ENCODE measurements around the gene TMSB10. TPM values are rescaled to one million over a fixed set of nuclear protein-coding genes. Genes with fewer than 3 reads are reported as not detected.

TMSB10 gene
- total RNA-seq, 1 donor: 3,633 TPM

DNA sequence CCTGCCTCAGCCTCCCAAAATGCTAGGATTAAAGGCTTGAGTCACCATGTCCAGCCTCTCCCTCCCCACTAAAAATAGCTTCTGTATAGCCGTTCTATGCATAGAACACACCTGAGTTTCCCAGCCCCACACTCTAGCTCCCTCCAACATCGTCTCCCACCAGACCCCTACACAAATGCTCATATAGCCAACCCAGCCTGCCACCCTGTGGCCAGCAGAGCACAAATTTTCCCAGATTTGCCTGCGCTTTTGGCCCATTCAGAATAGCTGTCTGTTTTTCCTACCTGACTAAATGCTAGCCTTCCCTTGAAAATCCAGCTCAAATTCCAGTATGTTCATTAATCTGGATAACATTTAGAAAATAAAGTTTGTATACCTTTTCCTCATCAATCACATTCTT, 47.3 kb upstream of the TMSB10 start:
- H3K27ac ChIP-seq (ENCODE audit: low read depth, low read length): no peak overlapping the region
- H4K20me1 ChIP-seq (ENCODE audit: insufficient read depth, low read length): no peaks in the 10 kb centered on the region
- H3K27me3 ChIP-seq (ENCODE audit: insufficient read depth, low read length): no peaks in the 10 kb centered on the region
- TF ChIP-seq, protein P1, sequence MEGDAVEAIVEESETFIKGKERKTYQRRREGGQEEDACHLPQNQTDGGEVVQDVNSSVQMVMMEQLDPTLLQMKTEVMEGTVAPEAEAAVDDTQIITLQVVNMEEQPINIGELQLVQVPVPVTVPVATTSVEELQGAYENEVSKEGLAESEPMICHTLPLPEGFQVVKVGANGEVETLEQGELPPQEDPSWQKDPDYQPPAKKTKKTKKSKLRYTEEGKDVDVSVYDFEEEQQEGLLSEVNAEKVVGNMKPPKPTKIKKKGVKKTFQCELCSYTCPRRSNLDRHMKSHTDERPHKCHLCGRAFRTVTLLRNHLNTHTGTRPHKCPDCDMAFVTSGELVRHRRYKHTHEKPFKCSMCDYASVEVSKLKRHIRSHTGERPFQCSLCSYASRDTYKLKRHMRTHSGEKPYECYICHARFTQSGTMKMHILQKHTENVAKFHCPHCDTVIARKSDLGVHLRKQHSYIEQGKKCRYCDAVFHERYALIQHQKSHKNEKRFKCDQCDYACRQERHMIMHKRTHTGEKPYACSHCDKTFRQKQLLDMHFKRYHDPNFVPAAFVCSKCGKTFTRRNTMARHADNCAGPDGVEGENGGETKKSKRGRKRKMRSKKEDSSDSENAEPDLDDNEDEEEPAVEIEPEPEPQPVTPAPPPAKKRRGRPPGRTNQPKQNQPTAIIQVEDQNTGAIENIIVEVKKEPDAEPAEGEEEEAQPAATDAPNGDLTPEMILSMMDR (IDR thresholded peaks at IDR 0.05; ENCODE audit: extremely low read depth, low read depth, low read length): peak; percentile 30
- H3K4me1 ChIP-seq (ENCODE audit: insufficient read depth, low read length): no peaks in the 10 kb centered on the region
- no peaks in the 10 kb centered on the region for H3K9me3 ChIP-seq (ENCODE audit: low read depth, low read length)
- H3K4me2 ChIP-seq (ENCODE audit: insufficient read depth, low read length): no peak overlapping the region
- no peak for DNase-seq (ENCODE audit: insufficient read length, low spot score, missing footprints)
- H2AFZ ChIP-seq (ENCODE audit: low read length): no peak overlapping the region
- H3K36me3 ChIP-seq (ENCODE audit: insufficient read depth, low read length): no peaks in the 10 kb centered on the region
- no peaks in the 10 kb centered on the region for H3K79me2 ChIP-seq (ENCODE audit: insufficient read depth, low read length)
- H3K4me3 ChIP-seq (ENCODE audit: insufficient read depth, low read length): no peak overlapping the region

DNA sequence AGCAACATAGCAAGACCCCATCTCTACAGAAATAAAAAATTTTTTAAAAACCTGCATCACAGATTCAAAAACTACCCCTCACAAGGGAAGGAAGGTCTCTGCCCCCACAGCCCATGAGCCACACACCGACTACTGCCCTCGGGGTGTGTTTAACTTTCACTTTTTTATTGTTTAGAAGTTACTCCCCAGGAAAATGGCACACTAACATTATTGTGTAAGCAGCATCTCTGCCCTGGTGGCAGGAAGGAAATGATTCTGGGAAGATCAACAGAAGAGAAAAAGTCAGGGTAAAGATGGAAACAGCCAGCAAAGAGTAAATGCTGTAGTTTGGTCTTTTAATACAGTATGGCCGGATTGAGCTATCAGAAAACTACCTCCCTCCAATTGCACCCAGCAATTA, 46.5 kb upstream of the TMSB10 start:
- no peak overlapping the region for H3K4me3 ChIP-seq (ENCODE audit: insufficient read depth, low read length)
- no peaks in the 10 kb centered on the region for H3K27me3 ChIP-seq (ENCODE audit: insufficient read depth, low read length)
- no peaks in the 10 kb centered on the region for H3K4me1 ChIP-seq (ENCODE audit: insufficient read depth, low read length)
- H3K4me2 ChIP-seq (ENCODE audit: insufficient read depth, low read length): no peak overlapping the region
- H2AFZ ChIP-seq (ENCODE audit: low read length): no peak overlapping the region
- H3K36me3 ChIP-seq (ENCODE audit: insufficient read depth, low read length): no peaks in the 10 kb centered on the region
- no peak overlapping the region for H3K27ac ChIP-seq (ENCODE audit: low read depth, low read length)
- no peaks in the 10 kb centered on the region for H3K9me3 ChIP-seq (ENCODE audit: low read depth, low read length)
- TF ChIP-seq, protein P1 (IDR thresholded peaks at IDR 0.05; ENCODE audit: extremely low read depth, low read depth, low read length): no peak
- H3K79me2 ChIP-seq (ENCODE audit: insufficient read depth, low read length): no peaks in the 10 kb centered on the region
- H4K20me1 ChIP-seq (ENCODE audit: insufficient read depth, low read length): no peaks in the 10 kb centered on the region
- no peak for DNase-seq (ENCODE audit: insufficient read length, low spot score, missing footprints)

DNA sequence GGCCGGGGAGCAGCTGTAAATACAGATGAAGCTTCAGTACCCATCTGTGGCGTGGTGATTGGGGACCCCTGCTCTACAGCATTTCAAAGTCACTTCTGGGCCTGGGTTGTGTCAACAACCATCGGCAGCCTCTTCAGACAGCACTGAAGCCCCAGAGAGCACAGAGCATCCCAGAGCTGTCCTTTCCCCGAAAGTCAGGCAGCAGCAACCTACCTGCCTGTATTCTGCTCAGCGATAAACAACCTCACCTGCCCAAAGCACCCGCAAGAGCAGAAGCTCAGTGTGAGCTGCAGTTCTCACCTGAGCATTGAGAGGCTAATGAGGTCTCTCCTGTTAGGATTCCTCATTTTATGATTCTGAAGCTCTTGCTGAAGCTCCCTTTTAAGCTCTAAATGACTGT, 43.9 kb upstream of the TMSB10 start:
- DNase-seq (ENCODE audit: insufficient read length, low spot score, missing footprints): no peak
- no peak overlapping the region for H3K27ac ChIP-seq (ENCODE audit: low read depth, low read length)
- H3K4me3 ChIP-seq (ENCODE audit: insufficient read depth, low read length): no peak overlapping the region
- H3K4me2 ChIP-seq (ENCODE audit: insufficient read depth, low read length): no peak overlapping the region
- no peaks in the 10 kb centered on the region for H3K27me3 ChIP-seq (ENCODE audit: insufficient read depth, low read length)
- no peaks in the 10 kb centered on the region for H3K4me1 ChIP-seq (ENCODE audit: insufficient read depth, low read length)
- H4K20me1 ChIP-seq (ENCODE audit: insufficient read depth, low read length): no peaks in the 10 kb centered on the region
- H3K9me3 ChIP-seq (ENCODE audit: low read depth, low read length): no peaks in the 10 kb centered on the region
- no peak overlapping the region for H2AFZ ChIP-seq (ENCODE audit: low read length)
- H3K36me3 ChIP-seq (ENCODE audit: insufficient read depth, low read length): no peaks in the 10 kb centered on the region
- H3K79me2 ChIP-seq (ENCODE audit: insufficient read depth, low read length): no peaks in the 10 kb centered on the region
- TF ChIP-seq, protein P1 (IDR thresholded peaks at IDR 0.05; ENCODE audit: extremely low read depth, low read depth, low read length): no peak

DNA sequence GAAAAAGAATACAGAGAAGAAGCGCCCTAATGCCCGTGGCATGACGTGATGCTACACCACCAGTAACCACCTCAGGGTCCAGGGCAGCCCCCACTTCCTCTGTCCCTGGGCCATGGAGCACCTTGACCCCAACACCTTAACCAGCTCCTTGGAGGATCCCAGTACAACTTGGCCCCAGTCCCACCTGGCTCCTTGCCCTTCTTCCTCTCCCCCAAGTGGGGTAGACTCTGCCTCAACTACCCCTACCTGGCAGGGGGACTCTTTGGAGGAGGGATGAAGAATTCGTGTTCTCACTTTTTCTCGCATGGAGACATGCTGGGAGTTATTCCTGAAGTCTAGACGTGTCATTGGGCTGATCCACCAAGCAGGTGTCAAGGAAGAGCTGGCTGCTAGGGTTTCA, 43.5 kb upstream of the TMSB10 start:
- Histone ChIP-seq H3K4me3 (ENCODE audit: insufficient read depth, low read length) (no peak overlapping the region), H3K27me3 (ENCODE audit: insufficient read depth, low read length) (no peaks in the 10 kb centered on the region), H3K36me3 (ENCODE audit: insufficient read depth, low read length) (no peaks in the 10 kb centered on the region), H3K4me2 (ENCODE audit: insufficient read depth, low read length) (no peak overlapping the region), H3K27ac (ENCODE audit: low read depth, low read length) (no peak overlapping the region), H3K9me3 (ENCODE audit: low read depth, low read length) (no peaks in the 10 kb centered on the region), H3K79me2 (ENCODE audit: insufficient read depth, low read length) (no peaks in the 10 kb centered on the region), H3K4me1 (ENCODE audit: insufficient read depth, low read length) (no peaks in the 10 kb centered on the region), H2AFZ (ENCODE audit: low read length) (no peak overlapping the region), H4K20me1 (ENCODE audit: insufficient read depth, low read length) (no peaks in the 10 kb centered on the region)
- TF ChIP-seq, protein P1 (IDR thresholded peaks at IDR 0.05; ENCODE audit: extremely low read depth, low read depth, low read length): no peak
- no peak for DNase-seq (ENCODE audit: insufficient read length, low spot score, missing footprints)

Data from osteoblast (primary cell).